Neural progenitor cell (in vitro differentiated cells): ENCODE data around the gene CARMIL1. TPM values are rescaled to one million over a fixed set of nuclear protein-coding genes. Genes with fewer than 3 reads are reported as not detected.

Experiments
- DNase-seq: peaks from one replicate; pipeline ENCODE4 v3.0.0-alpha.2; 2016; ENCODE audit warnings: low spot score
- H2AFZ ChIP-seq: fragments of 200-600 bp; sonication (generic); replicated peaks from 2 replicates; pipeline ENCODE4 v1.6.1; 2016; ENCODE audit warnings: antibody characterized with exemption
- H3F3A ChIP-seq: fragments of 200-600 bp; sonication (generic); 2 replicates; pipeline ENCODE4 v1.6.1; 2016; ENCODE audit warnings: antibody characterized with exemption, low read depth
- H3K27ac ChIP-seq: fragments of 200-600 bp; sonication (generic); 2 replicates; pipeline ENCODE4 v1.5.1; 2016; ENCODE audit warnings: mild to moderate bottlenecking
- H3K27me3 ChIP-seq: fragments of 200-600 bp; sonication (generic); 2 replicates; pipeline ENCODE4 v1.6.1; 2016; ENCODE audit warnings: mild to moderate bottlenecking, moderate library complexity
- H3K36me3 ChIP-seq: fragments of 200-600 bp; sonication (generic); 2 replicates; pipeline ENCODE4 v1.5.1; 2016
- H3K4me1 ChIP-seq: fragments of 200-600 bp; sonication (generic); 2 replicates; pipeline ENCODE4 v1.6.1; 2016; ENCODE audit warnings: mixed run types
- H3K4me2 ChIP-seq: fragments of 200-600 bp; sonication (generic); 2 replicates; pipeline ENCODE4 v1.6.1; 2016
- H3K4me3 ChIP-seq: fragments of 200-600 bp; sonication (generic); 2 replicates; pipeline ENCODE4 v1.5.1; 2016
- H3K79me2 ChIP-seq: fragments of 200-600 bp; sonication (generic); 2 replicates; pipeline ENCODE4 v1.6.1; 2016; ENCODE audit warnings: low read depth
- H3K9ac ChIP-seq: fragments of 200-600 bp; sonication (generic); 2 replicates; pipeline ENCODE4 v1.6.1; 2016
- H3K9me3 ChIP-seq: fragments of 200-600 bp; sonication (generic); 2 replicates; pipeline ENCODE4 v1.5.1; 2016; ENCODE audit warnings: low read depth
- H4K20me1 ChIP-seq: fragments of 200-600 bp; sonication (generic); 2 replicates; pipeline ENCODE4 v1.6.1; 2016; ENCODE audit warnings: low read depth
- H3K27ac Mint-ChIP-seq: 3 replicates; pipeline ENCODE4 v1.8.0; 2021; ENCODE audit warnings: mixed read lengths
- H3K27me3 Mint-ChIP-seq: 2 replicates; pipeline ENCODE4 v1.8.0; 2022; ENCODE audit warnings: low read depth, mild to moderate bottlenecking, inconsistent platforms, moderate library complexity, mixed read lengths; ENCODE audit not compliant: insufficient read depth
- H3K36me3 Mint-ChIP-seq: 3 replicates; pipeline ENCODE4 v1.8.0; 2021; ENCODE audit warnings: mixed read lengths
- H3K4me1 Mint-ChIP-seq: 3 replicates; pipeline ENCODE4 v1.8.0; 2021; ENCODE audit warnings: mixed read lengths
- H3K4me3 Mint-ChIP-seq: 3 replicates; pipeline ENCODE4 v1.8.0; 2021; ENCODE audit warnings: mild to moderate bottlenecking, moderate library complexity, mixed read lengths
- H3K9me3 Mint-ChIP-seq: 3 replicates; pipeline ENCODE4 v1.8.0; 2020; ENCODE audit warnings: mixed read lengths
- EZH2 ChIP-seq: fragments of 200-600 bp; sonication (generic); IDR thresholded peaks from 2 replicates; pipeline ENCODE4 v1.6.1; 2017; ENCODE audit warnings: antibody characterized with exemption, mild to moderate bottlenecking, moderate library complexity
- EZH2phosphoT487 ChIP-seq: fragments of 200-600 bp; sonication (generic); IDR thresholded peaks from 2 replicates; pipeline ENCODE4 v1.6.1; 2017; ENCODE audit warnings: antibody characterized with exemption
- total RNA-seq: library from RNA; depleted of rRNA; stranded (reverse); fragments of >200 nt; gene quantifications from 2 replicates; pipeline ENCODE4 v1.2.3, GENCODE V29; 2015; ENCODE audit warnings: low replicate concordance
- TF ChIP-seq, protein P1 (sequence below): fragments of 200-600 bp; sonication (generic); IDR thresholded peaks from 2 replicates; pipeline ENCODE4 v1.5.1; 2017; ENCODE audit warnings: antibody characterized with exemption, mild to moderate bottlenecking

The CARMIL1 gene
- total RNA-seq, 1 donor from 2014 or later = 13.3 TPM

DNA sequence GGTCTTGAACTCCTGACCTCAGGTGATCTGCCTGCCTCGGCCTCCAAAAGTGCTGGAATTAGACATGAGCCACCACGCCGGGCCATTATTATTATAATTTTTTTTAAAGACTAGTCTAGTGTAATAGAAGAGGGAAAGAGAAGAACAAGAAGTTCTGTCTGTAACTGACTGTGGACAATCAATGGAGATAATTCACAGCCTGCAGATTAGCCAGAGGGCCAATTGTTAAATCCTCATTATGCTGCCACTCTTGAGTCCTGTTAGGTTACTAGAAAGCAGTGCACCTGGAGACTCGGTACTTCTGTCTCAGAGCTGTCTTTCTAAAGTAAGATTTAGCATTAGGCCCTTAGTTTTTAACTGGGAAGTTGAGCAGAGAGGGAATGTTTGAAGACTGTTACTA lies 37.5 kb downstream of the CARMIL1 start:
- Histone ChIP-seq H3K9ac (no peak overlapping the region), H3K9me3 (no peaks in the 10 kb centered on the region), H3K27ac (peak overlapping the region; percentile 45), H3K36me3 (no peaks in the 10 kb centered on the region), H3K4me2 (peak overlapping the region; percentile 58), H4K20me1 (peaks cover 27% of the 10 kb centered on the region), H3K4me1 (peaks cover 69% of the 10 kb centered on the region), H2AFZ (no peak overlapping the region), H3K4me3 (no peak overlapping the region), H3K79me2 (peaks cover 11% of the 10 kb centered on the region), H3K27me3 (no peaks in the 10 kb centered on the region), H3F3A (peaks cover 53% of the 10 kb centered on the region)
- H3K27me3 Mint-ChIP-seq = peaks cover 3% of the 10 kb centered on the region
- H3K4me1 Mint-ChIP-seq = peaks cover 43% of the 10 kb centered on the region
- H3K9me3 Mint-ChIP-seq = no peaks in the 10 kb centered on the region
- H3K36me3 Mint-ChIP-seq = peaks cover 5% of the 10 kb centered on the region
- TF ChIP-seq EZH2phosphoT487 (no peak), EZH2 (no peak)
- peak; percentile 54 for DNase-seq
- H3K27ac Mint-ChIP-seq = no peak overlapping the region
- H3K4me3 Mint-ChIP-seq = no peak overlapping the region

DNA sequence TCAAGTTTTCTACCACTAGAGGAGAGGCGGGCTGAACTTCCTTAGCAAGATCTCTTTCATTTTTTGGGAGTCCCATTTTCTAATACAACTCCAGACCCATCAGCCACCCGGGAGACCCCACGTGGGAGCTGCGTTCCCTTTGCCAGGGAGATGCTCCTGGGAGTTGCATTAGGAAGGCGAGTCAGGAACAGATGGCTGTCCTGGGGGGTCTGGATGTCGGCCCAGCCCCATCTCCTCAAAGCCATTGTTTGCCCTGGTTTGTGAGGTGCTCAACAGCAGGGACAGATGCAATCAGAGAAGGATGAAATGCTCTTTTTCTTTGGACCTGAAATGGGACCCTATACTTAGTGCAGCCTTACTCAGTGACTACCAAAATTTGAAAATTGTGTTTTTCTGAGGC lies 39.4 kb downstream of the CARMIL1 start:
- H3K36me3 Mint-ChIP-seq = peaks cover 5% of the 10 kb centered on the region
- peaks cover 35% of the 10 kb centered on the region for H3K4me1 Mint-ChIP-seq
- no peak for DNase-seq
- H3K4me3 ChIP-seq = no peak overlapping the region
- H3K9me3 ChIP-seq = no peaks in the 10 kb centered on the region
- no peaks in the 10 kb centered on the region for H3K36me3 ChIP-seq
- no peak overlapping the region for H2AFZ ChIP-seq
- TF ChIP-seq EZH2 = no peak
- TF ChIP-seq EZH2phosphoT487 = no peak
- TF ChIP-seq, protein P1, sequence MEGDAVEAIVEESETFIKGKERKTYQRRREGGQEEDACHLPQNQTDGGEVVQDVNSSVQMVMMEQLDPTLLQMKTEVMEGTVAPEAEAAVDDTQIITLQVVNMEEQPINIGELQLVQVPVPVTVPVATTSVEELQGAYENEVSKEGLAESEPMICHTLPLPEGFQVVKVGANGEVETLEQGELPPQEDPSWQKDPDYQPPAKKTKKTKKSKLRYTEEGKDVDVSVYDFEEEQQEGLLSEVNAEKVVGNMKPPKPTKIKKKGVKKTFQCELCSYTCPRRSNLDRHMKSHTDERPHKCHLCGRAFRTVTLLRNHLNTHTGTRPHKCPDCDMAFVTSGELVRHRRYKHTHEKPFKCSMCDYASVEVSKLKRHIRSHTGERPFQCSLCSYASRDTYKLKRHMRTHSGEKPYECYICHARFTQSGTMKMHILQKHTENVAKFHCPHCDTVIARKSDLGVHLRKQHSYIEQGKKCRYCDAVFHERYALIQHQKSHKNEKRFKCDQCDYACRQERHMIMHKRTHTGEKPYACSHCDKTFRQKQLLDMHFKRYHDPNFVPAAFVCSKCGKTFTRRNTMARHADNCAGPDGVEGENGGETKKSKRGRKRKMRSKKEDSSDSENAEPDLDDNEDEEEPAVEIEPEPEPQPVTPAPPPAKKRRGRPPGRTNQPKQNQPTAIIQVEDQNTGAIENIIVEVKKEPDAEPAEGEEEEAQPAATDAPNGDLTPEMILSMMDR = no peak
- no peaks in the 10 kb centered on the region for H3K27me3 ChIP-seq
- no peaks in the 10 kb centered on the region for H3K9me3 Mint-ChIP-seq
- peaks cover 11% of the 10 kb centered on the region for H3K79me2 ChIP-seq
- H3F3A ChIP-seq = peaks cover 38% of the 10 kb centered on the region
- no peak overlapping the region for H3K4me3 Mint-ChIP-seq
- H3K4me2 ChIP-seq = no peak overlapping the region
- H3K27ac Mint-ChIP-seq = no peak overlapping the region
- H3K27ac ChIP-seq = no peak overlapping the region
- H3K4me1 ChIP-seq = peaks cover 49% of the 10 kb centered on the region
- H4K20me1 ChIP-seq = peaks cover 27% of the 10 kb centered on the region
- H3K27me3 Mint-ChIP-seq = peaks cover 3% of the 10 kb centered on the region
- H3K9ac ChIP-seq = no peak overlapping the region

DNA sequence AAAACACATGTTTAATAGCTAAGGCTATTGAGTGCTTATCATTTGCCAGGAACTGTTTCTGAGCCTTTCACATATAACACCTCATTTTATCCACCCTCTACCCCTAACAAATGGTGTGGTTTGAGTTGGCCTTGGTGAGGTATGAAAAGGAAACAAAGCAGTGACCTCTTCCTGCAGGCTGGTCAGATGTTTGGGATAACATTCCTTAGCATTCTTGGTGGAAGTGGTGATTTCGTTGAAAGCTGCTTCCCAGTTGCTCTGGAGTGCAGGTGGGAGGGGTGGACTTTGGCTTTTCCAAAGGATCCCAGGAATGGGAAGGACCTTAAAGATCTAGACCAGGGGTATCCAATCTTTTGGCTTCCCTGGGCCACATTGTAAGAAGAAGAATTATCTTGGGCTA lies 41.3 kb downstream of the CARMIL1 start:
- Mint-ChIP-seq H3K9me3 (no peaks in the 10 kb centered on the region), H3K36me3 (peaks cover 5% of the 10 kb centered on the region), H3K4me3 (no peak overlapping the region), H3K4me1 (peaks cover 37% of the 10 kb centered on the region), H3K27me3 (peaks cover 3% of the 10 kb centered on the region), H3K27ac (no peak overlapping the region)
- H3K9me3 ChIP-seq = no peaks in the 10 kb centered on the region
- peaks cover 23% of the 10 kb centered on the region for H3F3A ChIP-seq
- peaks cover 20% of the 10 kb centered on the region for H4K20me1 ChIP-seq
- no peak overlapping the region for H3K9ac ChIP-seq
- peaks cover 11% of the 10 kb centered on the region for H3K79me2 ChIP-seq
- H3K36me3 ChIP-seq = no peaks in the 10 kb centered on the region
- H3K4me1 ChIP-seq = peaks cover 47% of the 10 kb centered on the region
- TF ChIP-seq, protein P1 = no peak
- no peak for TF ChIP-seq EZH2phosphoT487
- TF ChIP-seq EZH2 = no peak
- peak overlapping the region; percentile 22 for H3K4me2 ChIP-seq
- no peak overlapping the region for H3K27ac ChIP-seq
- H3K4me3 ChIP-seq = no peak overlapping the region
- H3K27me3 ChIP-seq = no peaks in the 10 kb centered on the region
- no peak overlapping the region for H2AFZ ChIP-seq
- peak; percentile 10 for DNase-seq

DNA sequence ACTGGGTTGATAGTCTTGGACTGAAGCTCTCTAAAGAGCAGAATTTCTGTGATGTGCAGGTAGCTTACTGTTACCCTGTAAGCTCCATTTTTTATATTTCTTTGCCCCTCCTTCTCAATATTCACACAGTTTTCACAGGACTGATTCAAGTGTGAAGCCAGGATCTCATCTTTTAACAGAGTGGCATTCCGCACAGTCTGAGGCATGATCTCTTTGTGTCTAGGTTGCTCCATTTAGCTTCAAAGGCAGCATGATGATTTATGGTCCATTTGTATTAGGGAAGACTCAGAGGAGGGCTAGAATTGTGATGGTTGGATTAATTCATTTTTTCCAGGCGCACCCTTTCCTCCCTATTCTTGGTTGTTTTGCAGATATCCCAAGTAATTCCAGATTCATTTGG lies 43.5 kb downstream of the CARMIL1 start:
- Histone ChIP-seq H3K27ac (no peak overlapping the region), H3K36me3 (no peaks in the 10 kb centered on the region), H3K4me3 (no peak overlapping the region), H3K27me3 (no peaks in the 10 kb centered on the region), H3K9ac (no peak overlapping the region), H3K4me1 (peaks cover 28% of the 10 kb centered on the region), H3K79me2 (peaks cover 7% of the 10 kb centered on the region), H3K4me2 (no peak overlapping the region), H3K9me3 (no peaks in the 10 kb centered on the region), H2AFZ (no peak overlapping the region), H4K20me1 (peaks cover 3% of the 10 kb centered on the region), H3F3A (peaks cover 4% of the 10 kb centered on the region)
- Mint-ChIP-seq H3K27ac (no peak overlapping the region), H3K27me3 (peaks cover 3% of the 10 kb centered on the region), H3K9me3 (no peaks in the 10 kb centered on the region), H3K36me3 (peaks cover 5% of the 10 kb centered on the region), H3K4me1 (peaks cover 26% of the 10 kb centered on the region), H3K4me3 (no peak overlapping the region)
- TF ChIP-seq EZH2phosphoT487 = no peak
- no peak for DNase-seq
